Stimulated activated CD4-positive, alpha-beta T cell treated with anti-CD3 and anti-CD28 coated beads, Interleukin-12 subunit alpha, Interleukin-12 subunit beta, amount 100 ng/mL, for 4 hours (primary cell): ENCODE measurements around the gene EIF3A.
"Not testable (repeated sequence)": the region's sequence is repeated elsewhere in the genome, so short reads cannot be mapped to it uniquely, and the experiment has no call there.

Experiments used
- DNase-seq: peaks from one replicate; pipeline ENCODE4 v3.0.0-alpha.2; 2020

The EIF3A gene

DNA sequence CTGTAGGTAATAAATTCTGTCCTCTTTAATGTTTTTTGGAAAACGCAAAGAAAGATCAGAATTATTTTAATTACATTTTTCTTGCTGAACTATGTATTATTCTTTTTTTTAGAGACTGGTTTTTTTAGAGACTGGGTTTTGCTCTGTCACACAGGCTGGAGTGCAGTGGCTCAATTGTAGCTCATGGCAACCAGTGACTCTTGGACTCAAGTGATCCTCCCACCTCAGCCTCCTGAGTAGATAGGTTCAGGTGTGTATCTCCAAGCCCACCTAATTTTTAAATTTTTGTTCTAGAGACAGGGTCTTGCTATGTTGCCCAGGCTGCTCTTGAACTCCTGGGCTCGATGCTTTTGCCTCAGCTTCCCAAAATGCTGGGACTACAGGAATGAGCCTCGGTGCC lies 18.0 kb upstream of the EIF3A start:
- no peak for DNase-seq

DNA sequence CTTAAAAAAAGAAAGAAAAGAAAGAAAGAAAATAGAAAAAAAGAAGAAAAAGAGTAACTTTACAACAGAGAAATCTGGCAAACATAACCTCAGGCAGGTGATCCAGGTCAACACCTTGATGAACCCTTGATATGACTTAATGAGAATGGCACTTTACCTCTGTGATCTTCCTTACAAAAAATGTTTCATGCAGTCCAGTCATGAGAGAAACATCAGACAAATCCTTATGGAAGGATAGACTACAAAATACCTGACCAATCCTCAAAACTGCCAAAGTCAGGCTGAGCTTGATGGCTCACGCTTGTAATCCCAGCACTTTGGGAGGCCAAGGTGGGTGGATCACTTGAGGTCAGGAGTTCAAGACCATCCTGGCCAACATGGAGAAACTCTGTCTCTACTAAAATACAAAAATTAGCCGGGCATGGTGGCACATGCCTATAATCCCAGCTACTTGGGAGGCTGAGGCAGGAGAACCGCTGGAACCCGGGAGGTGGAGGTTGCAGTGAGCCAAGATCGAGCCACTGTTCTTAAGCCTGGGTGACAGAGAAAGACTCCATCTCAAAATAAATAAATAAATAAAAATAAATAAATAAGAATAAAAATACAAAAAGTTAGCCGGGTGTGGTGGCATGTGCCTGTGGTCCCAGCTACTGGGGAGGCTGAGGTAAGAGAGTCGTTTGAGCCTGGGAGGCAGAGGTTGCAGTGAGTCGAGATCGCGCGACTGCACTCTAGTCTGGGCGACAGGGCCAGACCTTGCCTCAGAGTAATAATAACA lies 16.2 kb upstream of the EIF3A start:
- not testable (repeated sequence) for DNase-seq

DNA sequence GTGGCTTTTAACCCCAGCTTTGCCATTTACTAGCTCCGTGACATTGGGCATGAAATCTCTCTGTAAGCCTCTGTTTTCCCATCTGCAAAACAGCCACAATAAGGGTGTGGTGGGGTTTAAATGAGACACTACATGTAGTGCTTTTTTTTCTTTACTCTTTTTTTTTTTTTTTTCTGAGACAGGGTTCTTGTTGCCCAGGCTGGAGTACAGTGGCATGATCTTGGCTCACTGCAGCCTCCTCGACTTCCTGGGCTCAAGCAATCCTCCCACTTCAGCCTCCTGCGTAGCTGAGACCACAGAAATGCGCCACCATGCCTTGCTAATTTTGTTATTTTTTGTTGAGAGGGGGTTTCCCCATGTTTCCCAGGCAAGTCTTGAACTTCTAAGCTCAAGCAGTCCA lies 15.0 kb upstream of the EIF3A start:
- no peak for DNase-seq

DNA sequence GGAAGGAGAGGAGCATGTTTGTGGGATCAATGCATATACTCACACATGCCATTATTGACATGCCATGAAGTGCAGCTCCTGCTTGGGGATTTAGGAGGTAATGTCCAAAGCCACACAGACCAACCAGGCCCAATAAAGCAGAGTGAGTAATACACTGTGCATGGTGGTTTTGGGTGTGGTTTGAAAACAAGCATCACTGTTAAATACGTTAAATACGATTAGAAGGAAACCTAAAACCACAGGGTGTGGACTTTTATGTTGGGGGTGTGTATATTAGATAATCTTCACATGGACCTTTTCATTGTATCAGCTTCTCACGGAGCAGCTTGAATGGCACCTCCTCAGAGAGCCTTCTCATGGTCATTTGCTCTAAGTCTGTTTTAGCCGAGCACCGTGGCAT lies 10.4 kb upstream of the EIF3A start:
- no peak for DNase-seq

DNA sequence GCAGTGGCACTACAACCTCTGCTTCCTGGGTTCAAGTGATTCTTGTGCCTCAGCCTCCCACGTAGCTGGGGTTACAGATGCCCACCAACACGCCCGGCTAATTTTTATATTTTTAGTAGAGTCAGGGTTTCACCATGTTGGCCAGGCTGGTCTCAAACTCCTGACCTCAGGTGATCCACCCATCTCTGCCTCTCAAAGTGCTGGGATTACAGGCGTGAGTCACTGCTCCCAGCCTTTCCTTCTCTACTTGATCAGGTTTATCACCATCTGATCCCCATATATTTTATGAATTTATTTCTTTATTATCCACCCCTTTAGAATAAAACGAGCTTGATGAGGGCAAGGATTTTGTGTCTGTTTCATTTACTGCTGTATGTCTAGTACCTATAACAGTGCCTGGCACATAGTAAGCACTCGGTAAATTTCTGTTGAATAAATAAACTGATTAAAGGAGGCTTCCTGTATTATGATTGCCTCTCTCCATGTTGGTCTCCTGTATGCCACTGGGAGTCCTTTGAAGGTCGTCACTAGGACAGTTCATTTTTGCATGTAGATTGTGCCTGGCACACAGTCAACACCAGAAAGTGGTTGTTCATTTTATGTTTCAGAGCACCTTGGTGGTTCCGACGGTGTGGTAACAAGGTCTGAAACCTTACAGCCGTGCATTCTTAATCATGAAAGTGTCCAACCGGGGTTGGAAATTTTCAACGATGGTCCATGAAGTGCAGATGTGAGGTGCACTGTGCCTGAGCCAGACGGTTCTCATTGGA lies 9.6 kb upstream of the EIF3A start:
- no peak for DNase-seq

DNA sequence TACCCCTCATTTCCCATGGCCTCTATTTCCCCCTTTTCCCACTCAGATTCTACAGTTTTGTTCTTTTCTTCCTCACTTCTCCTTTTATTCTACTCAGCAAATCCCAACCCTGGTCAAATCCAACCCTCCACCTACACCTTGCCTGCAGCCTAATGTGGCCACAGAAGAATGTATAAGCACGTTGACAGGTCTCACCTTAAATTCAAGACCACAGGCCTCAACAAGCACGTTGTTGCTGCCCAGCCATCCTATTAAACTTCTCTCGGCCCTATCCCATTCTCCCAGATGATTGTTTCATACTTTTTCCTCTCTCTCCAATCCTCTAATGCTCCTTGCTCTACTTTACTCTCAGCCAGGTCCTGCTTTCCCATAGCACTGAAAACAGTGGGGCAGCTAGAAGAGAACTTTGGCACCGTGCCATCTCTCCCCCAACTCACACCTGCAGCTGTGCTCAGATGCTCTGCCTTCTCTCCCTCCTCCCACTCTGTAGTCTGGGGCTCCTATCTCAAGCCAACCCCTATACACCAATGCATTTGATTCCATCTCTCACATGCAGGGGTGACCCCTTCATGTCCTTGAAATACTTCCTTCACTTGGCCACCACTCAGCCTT lies 6.8 kb upstream of the EIF3A start:
- no peak for DNase-seq

DNA sequence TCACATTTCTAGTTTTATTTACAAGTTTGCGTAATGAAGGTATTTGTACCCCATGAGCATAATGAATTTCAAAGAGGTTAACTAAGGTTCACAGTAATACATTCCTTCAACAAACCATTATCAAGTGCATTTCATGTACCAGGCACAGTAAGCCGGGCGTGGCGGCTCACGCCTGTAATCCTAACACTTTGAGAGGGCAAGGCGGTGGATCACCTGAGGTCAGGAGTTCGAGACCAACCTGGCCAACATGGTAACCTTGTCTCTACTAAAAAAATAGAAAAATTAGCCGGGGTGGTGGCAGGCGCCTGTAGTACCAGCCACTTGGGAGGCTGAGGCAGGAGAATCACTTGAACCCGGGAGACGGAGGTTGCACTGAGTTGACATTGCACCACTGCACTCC lies 4.3 kb upstream of the EIF3A start:
- DNase-seq = no peak

DNA sequence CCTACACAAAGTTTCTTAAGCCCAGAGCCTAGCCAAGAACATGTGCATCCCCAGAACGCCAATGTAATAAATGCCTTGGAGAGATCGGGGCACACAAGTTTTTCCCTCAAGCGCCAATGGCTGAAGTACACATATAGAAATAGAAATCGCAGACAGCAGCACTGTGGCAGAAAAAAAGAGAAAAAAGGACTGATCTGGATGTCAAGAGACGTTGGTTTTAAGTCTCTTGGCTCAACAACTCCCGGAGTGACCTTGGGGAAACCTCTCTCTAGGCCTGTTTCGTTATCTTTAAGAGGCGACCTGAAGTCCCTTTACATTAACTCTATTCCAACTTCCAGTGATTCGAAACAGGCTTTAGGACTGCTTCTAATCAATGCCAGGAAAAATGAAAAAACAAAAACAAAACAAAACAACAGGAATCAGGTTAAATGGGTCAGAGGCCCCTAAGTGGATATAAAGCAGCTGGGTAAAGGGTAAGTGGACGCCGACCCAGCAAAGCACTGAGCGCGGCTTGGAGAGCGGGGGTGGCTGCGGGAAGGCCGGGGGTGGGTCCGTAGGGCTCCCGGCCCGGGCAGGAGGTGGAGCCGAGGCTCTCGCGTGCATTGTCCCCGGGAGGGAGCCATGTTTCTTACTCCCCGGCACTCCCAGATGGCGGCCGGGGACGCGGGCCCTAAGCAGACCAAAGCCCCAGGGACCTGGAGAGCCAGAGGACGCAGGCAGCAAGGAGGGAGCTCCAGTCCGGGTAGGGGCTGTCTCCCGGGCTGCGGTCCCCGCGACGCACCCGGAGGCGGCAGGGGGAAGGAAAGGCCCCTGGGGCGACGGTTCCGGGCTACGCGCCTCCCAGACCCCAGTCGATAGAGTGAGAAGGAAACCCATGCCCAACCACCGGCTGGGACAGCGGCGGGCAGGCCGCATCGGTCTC lies 757 bp downstream of the EIF3A start:
- DNase-seq = peak; percentile 56

DNA sequence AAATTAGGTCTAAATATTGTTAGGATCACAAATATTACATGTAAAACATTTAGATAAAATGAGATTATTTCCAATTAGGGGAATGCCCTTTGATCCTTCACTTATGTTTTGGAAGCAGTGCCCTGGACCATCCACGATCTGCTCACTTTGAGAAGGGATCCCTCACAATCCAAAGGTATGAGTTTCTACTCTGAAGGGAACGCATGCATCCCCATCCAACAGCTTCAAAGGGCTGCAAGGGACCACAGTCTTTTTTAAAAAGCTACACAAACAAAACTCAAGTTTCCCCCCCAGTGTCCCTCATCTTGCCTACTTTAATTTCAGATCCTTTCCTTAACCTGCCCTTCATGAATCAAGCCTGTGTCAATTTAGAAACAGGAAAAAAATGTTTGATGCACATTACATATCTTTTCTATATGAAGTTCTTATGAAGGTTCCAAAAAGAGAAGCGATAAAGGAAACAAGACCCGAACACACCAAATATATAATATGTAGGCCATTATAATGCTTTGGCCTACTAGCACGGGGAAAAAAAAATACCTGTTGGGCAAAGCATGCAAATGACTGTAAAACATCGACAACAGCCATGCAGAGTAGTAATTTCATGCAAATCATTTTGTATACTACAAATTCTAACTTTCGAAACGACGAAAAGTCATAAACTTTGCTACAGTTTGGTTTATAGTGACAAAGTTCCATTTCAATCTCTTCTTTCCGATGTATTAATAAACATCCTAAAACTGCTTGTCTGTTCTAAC lies 2.0 kb downstream of the EIF3A start:
- no peak for DNase-seq

DNA sequence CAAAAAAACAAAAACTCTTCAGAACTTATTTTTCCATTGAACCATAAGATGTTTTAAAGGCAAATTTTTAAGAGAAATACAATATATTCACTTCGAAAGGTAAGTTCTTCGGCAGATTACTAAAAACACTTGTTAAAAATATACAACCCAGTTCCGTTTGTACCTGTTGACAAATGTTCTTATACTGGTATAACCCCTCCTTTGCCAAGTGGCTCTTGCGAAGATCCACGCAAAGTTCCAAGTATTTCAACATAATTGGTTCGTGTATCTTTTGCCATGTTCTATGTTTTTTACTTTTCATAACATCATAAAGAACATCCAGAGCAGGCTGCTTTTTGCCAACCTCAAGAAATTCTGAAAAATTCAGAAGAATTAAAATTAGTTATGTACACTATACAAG lies 7.0 kb downstream of the EIF3A start:
- no peak for DNase-seq

DNA sequence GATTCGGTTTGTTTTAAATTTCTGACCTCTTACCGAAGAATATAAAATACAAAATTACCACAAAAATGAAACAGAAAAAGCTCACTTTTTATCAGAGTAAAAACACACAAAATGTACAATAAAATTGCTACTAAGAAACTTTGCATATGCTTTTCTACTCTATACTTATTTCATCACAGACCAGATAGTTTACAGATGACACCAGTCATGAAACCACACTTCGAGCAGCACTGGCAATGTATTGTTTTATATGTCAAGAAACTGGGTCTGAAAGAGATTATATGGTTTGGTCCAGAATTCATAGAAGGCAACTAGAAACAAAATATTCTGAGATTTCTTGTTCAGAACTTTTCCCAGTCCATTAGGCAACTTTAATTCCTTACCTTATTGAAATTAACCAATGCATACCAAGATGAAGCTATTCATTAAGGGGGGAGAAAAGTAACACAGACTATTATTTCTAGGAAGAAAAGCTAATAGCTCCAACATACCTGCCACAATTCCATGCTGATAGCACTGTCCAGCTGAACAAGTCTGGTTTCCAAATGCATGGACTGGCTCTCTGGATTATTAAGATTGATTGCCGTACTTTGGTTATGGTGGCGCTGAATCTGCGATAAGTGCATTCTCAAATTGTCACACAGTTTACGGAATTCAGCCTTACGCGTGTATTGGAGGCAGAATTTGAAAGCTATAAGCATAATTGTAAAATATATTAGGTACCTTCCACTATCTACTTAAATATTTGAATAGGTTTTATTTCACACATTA lies 10.0 kb downstream of the EIF3A start:
- no peak for DNase-seq

DNA sequence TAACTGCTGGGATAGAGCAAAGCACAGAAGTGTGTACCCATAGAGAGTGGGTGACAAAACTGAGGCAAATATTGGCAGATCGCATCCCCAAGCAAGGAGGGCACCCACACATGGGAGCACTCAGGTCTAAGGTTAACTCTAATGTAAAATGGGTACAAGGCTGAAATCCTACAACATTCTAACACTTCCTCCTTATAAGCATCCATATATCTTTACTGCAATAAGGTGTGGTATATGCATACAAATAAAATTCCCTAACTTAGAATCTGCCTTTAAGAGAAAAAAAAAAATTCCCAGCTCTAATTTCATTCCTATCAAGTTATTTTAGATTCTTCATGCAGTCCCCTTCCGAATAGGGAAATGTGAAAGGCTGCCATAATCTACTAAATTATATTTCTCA lies 18.7 kb downstream of the EIF3A start:
- DNase-seq = no peak

DNA sequence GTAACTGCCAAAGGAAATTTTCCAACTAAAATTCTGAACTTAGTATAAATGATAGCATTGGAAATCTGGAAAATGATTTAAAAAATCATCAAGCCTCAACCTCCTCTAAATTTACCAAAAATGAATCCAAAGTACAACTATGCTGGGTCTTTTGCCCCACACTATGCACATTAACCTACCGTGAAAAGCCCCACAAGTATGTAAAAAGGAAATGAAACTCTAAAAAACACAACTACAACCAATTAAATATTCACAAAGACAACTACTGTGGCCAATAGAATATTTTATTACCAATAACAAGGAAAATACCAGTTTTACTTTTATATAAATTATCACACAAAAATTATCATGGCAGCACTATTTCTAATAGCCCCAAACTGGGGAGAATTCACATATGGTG lies 19.3 kb downstream of the EIF3A start:
- DNase-seq = no peak

DNA sequence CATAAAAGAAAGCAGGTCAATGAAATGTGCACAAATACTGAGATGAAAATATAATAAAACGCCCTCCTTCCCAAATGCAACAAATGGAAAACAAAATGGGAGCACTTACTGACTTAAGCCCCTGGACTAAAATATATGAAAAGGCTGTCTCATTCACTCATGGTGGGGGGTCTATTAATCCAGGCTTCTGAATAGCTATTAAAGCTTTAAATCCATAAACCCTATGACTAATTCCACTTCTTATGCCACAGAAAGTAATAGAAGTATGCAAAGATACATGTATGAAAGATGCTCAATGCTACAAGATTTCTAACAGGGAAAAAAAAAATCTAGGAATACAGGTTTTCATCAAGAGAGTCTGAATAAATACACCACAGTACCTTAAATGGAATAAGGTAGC lies 20.5 kb downstream of the EIF3A start:
- DNase-seq = no peak

DNA sequence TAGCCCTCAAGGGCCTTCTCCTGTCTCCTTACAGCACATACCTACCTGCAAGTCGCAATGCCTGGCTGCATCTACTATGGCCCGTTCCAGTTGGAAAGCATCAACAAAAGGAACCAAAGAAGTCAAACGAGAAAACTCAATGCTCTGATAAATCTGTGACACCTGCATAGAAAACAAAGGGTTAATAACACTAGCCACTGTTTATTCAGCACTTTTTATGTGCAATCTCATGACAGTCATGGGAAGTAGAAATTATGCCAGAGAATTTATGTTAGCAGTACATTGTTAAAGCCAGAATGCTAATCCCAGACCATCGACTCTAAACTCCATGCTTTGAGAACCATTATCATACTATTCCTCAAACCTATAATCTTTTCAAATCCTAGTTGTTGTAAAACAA lies 21.1 kb downstream of the EIF3A start:
- DNase-seq = no peak

DNA sequence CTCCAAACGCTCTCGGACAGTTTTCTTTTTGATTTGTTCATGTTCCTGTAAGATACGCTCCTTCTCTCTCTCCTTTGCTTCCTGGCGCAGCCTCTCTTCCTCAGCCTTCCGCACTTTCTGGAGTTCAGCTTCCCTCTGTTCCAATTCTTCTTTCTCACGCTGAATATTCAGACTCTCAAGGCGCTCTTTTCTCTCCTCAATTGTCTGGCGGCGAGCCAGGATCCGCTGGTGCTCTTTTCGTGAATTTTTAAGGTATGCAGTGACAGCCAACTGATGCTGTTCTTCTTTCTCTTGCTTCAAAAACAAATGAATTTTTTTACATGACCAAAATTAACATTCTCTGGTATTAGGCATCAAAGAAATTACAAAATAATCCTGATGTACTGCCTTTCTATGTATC lies 22.6 kb downstream of the EIF3A start:
- DNase-seq = no peak

DNA sequence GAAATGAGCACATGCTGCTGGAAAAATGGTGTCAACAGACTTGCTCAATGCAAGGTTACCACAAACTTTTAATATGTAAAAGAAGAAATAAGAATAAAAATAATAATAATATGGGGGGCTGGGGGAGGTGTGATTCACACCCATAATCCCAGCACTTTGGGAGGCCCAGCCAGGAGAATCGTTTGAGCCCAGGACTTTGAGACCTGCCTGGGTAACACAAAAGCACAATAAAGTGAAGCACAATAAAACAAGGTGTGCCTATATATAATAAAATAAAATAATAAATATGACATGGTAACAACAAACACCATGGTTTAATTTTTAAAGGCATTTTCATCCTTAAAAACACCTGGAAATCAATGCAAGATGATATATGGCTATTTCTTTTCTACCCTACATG lies 25.1 kb downstream of the EIF3A start:
- DNase-seq = no peak

DNA sequence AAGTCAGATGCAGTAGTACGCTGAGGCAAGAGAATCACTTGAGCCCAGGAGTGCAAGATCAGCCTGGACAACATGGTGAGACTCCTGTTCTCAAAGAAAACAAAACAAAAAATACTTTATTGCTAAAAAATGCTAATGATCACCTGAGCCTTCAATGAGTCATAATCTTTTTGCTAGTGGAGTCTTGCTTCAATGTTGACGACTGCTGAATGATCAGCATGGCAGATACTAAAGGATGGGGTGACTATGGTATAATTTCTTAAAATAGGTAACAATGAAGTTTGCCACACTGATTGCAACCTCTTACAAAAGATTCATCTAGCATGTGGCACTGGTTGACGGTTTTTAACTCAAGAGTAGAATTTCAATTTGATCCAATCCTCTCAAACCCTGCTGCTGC lies 28.8 kb downstream of the EIF3A start:
- DNase-seq = no peak

DNA sequence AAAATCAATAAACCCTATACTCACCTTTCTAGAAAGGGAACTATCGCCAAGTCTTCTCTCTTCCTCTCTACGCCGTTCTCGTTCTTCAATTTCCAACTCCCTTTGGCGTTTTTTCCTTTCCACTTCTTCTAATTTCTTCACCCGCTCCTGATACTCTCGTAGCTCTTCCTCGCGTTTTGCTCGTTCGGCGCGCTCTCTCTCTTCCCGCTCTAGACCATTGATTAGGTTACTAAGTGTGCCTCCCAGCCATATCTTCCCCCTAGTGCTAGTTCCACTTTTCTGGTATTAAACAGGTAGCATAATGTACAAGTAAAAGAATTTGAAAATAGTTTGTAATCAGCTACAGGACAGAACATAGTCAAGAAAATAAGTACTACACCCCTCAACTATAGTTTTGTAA lies 30.8 kb downstream of the EIF3A start:
- no peak for DNase-seq

DNA sequence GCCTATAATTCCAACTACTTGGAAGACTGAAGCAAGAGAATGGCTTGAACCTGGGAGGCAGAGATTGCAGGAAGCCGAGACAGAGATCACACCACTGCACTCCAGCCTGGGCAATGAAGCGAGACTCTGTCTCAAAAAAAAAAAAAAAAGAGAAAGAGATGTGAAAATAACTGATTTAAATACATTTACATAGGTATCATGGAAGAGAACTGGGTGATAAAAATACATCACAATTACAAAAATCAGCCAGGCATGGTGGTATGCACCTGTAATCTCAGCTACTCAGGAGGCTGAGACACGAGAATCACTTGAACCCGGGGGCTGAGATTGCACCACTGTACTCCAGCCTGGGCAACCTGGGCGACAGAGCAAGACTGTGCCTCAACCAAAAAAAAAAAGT lies 31.3 kb downstream of the EIF3A start:
- DNase-seq = no peak

DNA sequence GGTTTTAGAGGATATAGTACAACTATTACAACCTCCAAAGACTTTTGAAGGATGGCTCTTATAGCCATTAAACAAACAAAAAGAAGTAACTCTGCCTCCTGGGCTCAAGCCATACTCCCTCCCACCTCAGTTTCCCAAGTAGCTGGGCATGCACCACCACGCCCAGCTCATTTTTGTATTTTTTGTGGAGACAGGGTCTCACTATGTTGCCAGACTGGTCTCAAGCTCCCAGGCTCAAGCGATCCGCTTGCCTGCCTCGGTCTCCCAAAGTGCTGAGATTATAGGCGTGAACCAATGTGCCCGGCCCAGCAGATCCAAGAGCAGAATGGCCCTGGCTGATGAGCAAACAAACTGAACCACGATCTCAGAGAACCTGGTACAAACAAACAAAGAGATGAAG lies 35.1 kb downstream of the EIF3A start:
- DNase-seq = no peak

DNA sequence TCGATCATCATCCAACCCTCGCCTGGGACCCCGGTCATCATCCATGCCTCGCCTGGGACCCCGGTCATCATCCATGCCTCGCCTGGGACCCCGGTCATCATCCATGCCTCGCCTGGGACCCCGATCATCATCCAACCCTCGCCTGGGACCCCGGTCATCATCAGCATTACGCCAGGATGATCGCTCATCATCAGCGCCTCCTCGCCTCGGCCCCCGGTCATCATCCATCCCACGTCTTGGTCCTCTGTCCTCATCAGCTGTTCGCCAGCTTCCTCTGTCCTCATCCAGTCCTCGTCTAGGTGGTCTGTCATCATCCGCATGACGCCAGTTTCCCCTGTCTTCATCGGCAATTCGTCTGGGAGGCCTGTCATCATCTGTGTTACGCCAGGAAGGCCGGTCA lies 38.4 kb downstream of the EIF3A start:
- DNase-seq = no peak
